ENCODE results near the gene SSR1.
"Not testable (repeated sequence)": the region's sequence is repeated elsewhere in the genome, so short reads cannot be mapped to it uniquely, and the experiment has no call there.

The SSR1 gene

GRCh38 chr6:7264686-7265384, 48.2 kb downstream of the SSR1 start:
- no peak for DNase-seq (ENCODE audit: low spot score)
- no peak for TF ChIP-seq CTCF (IDR thresholded peaks at IDR 0.05; ENCODE audit: extremely low read depth, missing control alignments)

GRCh38 chr6:7264041-7264440, 49.0 kb downstream of the SSR1 start:
- no peak for DNase-seq (ENCODE audit: low spot score)
- TF ChIP-seq CTCF (IDR thresholded peaks at IDR 0.05; ENCODE audit: extremely low read depth, missing control alignments) = no peak

DNA sequence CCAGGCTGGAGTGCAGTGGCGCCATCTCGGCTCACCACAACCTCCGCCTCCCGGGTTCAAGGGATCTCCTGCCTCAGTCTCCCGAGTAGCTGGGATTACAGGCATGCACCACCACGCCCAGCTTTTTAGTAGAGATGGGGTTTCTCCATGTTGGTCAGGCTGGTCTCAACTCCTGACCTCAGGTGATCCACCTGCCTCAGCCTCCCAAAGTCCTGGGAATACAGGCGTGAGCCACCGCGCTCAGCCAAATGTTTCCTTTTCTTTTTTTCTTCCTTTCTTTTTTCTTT, 49.5 kb downstream of the SSR1 start:
- DNase-seq (ENCODE audit: low spot score) = not testable (repeated sequence)

- TF ChIP-seq CTCF (IDR thresholded peaks at IDR 0.05; ENCODE audit: extremely low read depth, missing control alignments) = no peak
- DNase-seq (ENCODE audit: low spot score) = no peak
Observed at GRCh38 chr6:7262746-7263518, 50.1 kb downstream of the SSR1 start.

GRCh38 chr6:7261852-7262461, 51.0 kb downstream of the SSR1 start:
- no peak for DNase-seq (ENCODE audit: low spot score)
- no peak for TF ChIP-seq CTCF (IDR thresholded peaks at IDR 0.05; ENCODE audit: extremely low read depth, missing control alignments)

GRCh38 chr6:7261032-7261841, 51.8 kb downstream of the SSR1 start:
- no peak for TF ChIP-seq CTCF (IDR thresholded peaks at IDR 0.05; ENCODE audit: extremely low read depth, missing control alignments)
- peak; percentile 77 for DNase-seq (ENCODE audit: low spot score)

- DNase-seq (ENCODE audit: low spot score) = no peak
- TF ChIP-seq CTCF (IDR thresholded peaks at IDR 0.05; ENCODE audit: extremely low read depth, missing control alignments) = no peak
Observed at GRCh38 chr6:7260291-7261031, 52.5 kb downstream of the SSR1 start.

All from GM20000 (cell line).